GM18909 (cell line): Measurements from ENCODE around the gene SEMA5B.

Experiments
- ATAC-seq: cut with Tn5 transposase; IDR thresholded peaks from one replicate; pipeline ENCODE4 v1.9.1; 2021; ENCODE audit warnings: mild to moderate bottlenecking; ENCODE audit not compliant: unreplicated experiment, poor library complexity

SEMA5B gene

DNA sequence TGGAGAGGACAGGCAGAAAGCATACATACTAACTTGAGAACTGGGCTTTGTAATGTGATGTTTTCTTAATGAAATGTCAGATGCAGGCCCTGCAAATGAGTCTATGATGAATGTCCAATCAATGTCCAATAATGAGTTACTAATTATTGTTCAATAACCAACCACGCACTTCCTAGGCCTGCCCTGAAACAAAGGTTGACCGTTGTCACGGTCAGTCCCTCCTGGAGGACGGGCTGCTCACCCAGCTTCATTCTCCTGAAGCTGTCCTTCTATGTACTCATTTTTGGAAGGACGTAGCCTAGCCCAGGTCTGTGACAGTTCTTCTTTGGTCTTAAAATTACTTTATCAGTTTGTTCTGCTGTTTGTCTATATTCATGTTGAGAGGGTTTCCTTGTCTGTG lies 30.9 kb upstream of the SEMA5B start:
- ATAC-seq: no peak

DNA sequence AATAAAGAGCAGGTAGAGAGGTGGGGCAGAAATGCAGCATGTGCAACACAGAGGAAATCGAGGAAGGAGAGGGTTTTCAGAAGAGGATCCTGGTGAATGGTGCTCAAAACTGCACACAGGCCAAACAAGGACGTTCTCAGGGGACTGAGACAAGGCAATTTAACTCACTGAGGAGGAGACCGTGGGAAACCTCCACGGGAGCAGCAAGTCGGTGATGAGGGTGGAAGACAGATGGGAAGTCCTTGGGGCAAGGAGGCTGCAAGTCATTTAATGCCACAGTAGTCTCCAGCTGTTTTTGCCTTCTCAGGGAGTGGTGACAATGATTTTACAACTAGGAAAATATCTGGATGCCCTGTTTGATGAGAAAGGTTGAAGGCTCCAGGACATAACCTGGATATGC lies 27.8 kb upstream of the SEMA5B start:
- no peak for ATAC-seq

DNA sequence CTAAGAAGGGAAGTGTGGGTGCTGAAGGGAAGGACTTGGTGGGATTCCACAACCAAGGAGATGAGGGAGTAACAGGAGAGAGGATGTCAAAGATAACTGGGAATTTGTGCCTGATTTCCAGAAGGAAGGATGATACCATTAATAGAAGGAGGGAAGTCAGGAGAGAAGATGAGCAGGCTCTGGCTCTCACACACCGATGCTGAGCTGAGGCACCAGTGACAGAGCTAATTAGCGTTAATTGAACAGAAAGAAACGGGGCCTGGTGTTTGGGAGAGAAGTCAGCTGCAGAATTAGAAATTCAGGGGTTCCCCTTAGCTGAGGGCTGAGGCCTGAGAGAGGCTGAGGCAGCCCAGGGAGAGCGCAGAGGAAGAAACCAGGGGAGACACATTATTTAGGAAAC lies 27.4 kb upstream of the SEMA5B start:
- no peak for ATAC-seq

DNA sequence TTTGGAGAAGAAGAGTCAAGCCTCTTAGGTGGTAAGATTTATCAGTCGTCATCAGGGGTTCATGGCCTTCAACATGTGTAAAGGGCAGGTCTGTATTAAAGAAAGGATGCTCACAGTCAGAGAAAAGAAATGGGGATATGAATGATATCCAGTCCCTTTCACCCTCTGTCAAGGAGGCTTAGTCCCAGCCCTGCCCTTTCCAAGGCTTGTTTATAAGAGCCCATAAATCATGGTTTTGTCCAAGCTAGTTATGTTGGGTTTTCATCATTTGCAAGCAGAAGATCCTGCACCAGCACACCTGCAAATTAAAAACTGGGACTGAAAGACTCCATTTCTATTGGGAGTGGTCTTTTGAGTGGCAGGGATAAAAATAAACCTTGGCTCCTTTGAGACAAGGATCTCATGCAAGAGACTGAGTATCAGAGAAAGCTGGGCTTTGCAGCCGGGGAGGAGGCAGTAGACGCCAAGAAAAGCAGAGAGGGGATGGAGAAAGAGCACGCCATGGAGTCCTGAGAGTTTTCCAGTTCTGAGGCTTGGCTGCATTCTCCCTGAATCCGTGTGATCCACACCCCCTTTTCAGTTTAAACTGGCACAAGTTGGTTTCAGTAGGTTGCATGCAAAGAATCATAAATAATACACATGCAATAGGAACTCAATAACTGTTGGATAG lies 26.7 kb upstream of the SEMA5B start:
- no peak for ATAC-seq

DNA sequence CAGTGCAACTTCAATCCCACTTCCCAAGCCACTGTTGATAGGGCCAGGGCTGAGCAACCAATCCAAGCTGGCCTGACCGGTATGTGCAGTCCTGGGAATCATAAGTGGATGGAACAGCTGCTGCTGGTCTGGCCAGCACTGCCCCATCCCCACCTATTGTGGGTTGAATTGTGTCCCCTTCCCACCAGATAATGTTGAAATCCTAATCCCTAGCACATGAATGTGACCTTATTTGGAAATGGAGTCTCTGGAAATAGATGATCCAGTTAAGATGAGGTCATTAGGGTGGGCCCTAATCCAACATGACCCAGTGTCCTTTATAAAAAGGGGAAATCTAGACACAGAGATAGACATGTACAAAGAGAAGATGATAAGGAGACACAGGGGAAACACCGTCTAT lies 25.5 kb upstream of the SEMA5B start:
- ATAC-seq: no peak

DNA sequence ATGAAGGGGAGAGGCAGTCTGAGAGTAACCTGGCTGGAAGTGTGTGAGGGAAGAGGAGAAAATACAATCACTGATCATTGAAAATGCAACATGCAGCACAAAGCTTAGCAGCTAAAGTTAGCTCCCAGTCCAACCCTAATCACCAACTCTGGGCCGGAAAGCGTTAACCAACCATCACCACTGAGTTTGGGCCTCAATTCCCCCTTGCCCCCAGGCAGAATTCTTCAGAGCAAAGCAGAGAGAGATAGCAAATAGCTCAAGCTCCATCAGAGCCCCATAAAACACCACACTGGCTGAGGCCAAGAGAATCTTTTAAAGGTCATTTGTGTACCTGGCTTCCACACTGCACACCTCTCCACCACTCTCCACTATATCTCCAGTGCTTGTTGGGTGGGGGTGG lies 23.1 kb upstream of the SEMA5B start:
- ATAC-seq: no peak

DNA sequence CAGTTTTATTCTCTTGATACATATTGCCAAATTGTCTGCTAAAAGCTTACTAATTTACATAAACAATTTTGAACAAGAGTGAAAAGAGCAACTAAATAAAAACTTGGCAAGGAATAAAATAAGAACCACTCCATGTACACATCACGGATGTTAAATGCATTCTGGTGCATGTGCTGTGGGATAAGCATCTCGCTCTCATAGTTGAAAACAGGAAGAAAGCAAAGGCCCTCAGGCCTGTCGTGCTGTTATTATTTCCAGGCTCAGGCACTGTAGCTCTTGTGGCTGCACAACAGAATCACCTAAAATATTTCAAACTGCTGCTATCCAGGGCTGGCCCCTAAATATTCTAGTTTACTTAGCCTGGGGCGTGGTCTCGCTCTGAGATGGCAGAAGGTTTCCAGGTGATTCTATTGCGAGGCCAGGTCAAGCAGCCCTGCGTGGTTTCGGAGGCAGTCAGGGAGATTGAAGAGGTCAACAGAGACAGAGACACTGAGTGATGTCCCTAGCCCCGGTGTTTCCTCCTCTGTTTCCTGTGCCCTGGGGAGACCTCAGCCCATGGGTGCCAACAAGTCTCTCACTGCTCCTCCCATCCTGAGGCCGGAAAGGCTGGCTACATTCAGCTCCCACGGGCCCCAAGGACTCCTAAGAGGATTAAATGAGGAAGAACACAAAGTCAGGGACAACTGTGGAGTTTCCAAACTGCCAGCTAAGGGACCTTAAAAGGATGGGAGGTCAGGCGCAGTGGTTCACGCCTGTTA lies 21.1 kb upstream of the SEMA5B start:
- no peak for ATAC-seq

DNA sequence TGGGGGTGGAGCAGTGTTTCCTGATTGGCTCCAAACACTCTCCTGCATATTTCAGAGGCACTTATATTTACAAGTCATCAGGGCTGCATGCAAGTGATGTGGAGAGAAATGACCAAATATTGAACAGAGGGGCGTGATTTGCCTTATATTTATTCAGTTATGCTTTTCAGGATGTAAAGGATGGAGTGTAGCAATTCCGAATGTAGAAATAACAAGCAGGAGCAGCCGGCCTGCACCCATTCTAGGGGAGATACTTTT lies 19.4 kb upstream of the SEMA5B start:
- ATAC-seq: no peak

DNA sequence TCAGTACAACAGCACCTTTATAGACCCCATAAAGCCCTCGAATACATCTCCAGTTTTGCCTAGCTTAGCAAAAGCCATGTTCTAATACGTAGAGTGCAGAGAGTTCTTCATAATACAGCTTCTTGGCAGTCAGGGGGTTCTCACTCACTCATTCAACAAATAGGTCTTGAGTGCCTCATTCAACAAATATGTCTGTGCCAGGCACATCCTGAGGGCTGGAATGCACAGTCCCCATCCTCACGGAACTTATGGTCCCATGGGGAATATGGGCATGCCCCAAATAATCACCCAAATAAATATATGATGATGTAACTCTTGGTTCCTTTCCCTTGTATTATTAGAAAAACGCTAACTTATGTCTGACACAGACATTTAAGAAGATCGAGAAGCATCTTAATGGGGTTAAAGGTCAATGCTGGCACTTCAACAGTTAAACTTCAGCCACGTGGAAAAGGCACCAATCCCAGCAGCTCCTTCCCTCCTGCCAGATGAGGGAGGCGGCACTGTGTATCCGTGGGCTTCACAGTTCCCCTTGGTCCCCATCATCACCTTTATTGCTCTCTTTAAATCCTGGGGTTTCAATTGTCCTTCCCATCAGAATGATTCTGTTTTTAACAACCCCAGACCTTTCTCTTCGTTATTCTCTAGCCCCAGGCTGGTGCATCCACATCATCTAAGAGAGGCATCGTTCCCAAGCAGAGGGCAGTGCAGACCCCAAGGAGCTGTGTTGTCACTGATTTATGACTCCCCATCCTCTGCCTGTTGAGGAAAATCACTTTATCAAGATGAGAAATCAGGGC lies 18.9 kb upstream of the SEMA5B start:
- ATAC-seq: no peak

DNA sequence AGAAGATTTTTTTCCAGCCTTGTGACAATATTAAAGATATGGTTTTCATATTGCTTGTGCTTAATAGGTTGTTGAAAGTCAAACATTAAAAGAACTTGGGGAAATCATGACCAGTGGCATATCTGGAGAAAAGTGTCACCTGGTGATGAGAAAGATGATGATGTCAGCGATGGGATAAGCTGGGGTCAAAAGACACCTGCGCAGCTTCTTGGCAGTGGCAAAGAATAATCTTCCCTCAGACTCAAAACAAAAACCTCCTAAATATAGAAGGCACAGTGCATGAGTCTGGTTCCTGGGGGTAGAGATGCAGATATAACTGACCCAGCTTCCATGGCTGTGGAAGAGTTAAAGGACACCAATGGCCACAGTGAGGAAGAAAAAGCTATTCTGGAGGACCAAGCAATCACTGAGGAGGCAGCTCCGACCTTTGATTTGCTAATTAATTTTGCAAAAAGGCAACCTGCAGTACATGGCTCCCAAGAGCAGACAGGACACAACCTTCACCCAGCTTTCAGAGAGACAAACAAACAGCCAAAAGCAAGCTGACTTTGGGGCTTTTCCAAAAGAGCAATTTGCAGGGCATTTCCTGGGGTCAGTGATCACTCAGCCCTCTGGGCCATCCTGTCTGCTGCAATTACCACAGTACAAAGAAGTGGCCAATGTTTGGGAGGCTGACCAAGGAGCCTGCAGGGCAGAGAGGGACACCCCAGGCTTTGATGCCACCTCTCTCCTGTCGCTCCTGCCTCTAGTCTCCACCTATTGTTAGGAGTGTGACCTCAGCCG lies 17.6 kb upstream of the SEMA5B start:
- ATAC-seq: no peak

DNA sequence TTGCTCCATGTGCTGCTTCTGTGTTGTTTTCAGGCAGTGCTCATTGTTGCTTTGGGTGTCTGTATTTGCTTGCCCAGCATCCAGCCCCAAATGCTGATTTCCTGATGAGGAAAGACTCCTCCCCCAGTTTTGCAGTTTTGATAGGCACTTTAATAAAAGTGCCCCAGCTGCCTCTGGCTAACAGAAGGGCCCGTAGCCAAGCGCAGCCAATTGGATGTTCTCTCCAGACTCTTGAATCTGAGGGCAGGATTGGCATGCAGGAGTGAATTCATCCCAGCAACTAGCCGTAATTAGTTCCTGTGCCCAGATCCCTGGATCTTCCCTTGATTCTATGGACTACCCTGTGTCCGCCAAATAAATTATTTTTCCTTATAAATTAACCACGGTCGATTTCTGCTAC lies 14.8 kb upstream of the SEMA5B start:
- ATAC-seq: no peak

DNA sequence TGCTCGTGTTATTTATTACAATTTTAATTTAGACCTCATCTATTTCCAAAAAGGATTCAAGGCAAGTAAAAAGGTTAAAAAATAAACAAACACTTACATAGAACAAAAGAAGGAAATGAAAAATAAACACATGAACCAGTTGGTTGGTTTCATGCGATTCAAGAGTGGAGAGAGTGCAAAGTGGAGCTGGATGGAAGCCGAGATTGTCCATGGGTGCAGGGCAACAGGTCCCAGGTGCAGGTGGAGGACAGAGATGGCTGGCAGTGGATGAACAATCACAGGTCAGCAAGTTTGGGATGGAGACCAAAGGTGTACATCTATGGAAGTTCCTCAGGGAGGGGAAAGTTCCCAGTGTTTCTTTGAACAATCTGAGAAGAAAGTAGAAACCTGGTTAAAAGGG lies 11.6 kb upstream of the SEMA5B start:
- no peak for ATAC-seq

DNA sequence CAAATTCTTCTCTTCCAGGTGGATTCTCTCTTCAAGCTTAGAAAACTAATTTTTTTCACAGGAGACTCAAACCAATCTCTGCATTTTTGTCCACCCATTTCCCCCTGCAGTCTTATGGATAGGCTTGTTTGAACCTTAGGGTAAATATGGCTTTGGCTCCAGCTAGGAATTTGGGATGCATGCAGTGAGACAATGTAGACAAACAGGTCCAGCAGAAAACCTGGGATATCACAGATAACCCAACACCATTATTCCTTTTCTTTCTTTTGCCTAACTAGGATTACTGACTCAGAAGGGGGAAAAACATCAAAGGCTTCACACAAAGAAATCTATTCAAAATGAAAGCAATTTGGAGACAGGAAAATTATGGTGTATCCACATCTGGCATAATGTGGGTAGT lies 11.2 kb upstream of the SEMA5B start:
- ATAC-seq: no peak

DNA sequence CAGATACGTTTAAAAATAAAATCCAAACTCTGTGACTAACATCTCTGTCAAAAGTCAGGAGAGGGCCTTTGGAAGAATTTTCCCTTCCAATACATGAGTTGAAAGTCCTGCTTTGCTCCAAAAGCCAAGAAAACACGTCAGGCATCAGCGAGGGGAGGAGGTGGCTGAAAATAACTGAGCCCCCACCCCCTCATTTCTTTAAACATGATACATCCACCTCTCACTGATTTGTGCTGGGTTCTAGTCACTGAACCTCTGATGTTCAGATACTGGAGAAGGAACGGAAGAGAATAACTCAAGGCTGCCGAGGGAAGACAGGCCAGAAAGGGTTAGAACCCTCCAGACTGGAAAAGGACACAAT lies 9.4 kb upstream of the SEMA5B start:
- ATAC-seq: no peak

DNA sequence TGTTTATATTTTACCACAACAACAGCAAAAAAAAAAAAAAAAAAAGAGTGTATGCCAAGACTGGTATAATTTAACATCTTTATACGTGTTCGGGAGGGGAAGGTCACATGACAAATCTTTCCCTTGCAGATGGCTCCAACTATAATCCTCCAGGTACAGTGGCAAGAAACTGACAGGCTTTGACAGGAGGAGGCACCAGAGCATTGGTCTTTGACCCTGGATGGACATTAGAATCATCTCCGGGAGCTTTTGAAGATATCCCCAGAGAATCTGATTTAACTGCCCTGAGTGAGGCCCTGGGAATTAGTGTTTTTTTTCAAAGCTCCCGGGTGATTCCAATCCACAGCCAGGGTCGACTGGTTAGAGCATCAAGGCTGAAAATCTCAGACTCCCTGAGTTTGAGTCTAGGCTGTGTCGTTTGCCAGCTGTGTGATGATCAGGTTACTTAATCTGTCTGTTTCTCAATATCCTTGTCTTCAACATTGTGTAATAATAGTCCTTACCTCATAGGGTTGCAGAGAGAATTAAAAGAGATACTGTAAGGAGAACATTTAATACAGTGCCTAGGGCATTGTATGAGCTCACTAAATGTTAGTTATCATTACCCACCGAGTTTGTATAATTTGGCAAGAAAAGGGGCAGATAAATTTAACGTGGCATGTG lies 8.9 kb upstream of the SEMA5B start:
- no peak for ATAC-seq

DNA sequence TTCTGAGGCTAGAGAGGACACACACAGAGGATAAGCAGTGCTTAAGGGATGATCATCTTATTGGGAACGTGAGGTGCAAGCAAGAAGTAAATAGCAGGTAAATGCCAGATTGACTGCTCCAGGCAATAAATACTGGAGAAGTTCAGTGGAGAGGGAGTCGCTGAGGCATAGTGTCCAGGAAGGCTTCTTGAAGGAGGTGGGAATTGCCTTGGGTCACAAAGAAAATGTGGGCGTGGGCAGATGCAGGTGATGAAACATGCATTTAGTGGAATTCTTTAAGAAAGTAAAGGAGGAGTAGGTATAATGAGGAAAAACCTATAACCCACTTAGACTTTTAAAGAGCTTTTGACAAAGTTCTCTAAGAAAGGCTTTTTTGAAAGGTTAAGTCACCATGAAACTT lies 7.4 kb upstream of the SEMA5B start:
- no peak for ATAC-seq

DNA sequence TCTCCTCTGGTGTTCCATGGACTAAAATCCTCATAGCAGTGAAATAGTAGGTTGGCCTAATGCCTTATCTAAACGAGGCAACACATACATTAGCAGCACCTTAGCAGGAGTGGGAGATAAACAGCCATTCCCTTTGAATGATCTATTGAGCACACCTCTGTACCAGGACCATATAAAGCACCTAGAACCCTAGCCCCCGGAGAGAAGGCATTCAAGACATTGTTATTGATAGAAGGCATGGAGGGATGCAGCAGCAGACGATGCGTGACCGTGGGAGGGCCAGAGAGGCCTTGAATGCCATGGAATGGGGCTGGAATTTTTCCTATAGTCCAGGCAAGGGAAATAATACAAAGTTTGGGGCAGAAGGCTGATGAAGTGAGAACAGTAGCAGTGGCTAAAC lies 6.6 kb upstream of the SEMA5B start:
- no peak for ATAC-seq

DNA sequence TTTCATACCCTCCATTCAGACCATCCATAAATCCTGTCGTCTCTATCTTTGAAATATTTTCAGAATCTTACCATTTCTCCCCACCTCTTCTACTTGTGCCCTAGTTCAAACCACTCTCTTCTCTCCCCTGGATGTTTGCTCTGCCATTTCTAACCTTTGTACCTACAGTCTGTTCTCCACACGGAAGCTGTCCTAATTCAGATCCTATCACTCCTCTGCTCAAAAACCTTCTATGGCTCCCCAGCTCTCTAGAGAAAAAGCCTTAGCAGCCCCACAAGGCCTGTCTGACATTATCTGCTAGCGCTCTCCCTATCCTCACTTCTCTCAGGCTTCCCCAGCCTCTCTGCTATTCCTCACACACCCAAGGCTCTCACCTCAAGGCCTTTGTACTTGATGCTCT lies 4.5 kb upstream of the SEMA5B start:
- no peak for ATAC-seq

DNA sequence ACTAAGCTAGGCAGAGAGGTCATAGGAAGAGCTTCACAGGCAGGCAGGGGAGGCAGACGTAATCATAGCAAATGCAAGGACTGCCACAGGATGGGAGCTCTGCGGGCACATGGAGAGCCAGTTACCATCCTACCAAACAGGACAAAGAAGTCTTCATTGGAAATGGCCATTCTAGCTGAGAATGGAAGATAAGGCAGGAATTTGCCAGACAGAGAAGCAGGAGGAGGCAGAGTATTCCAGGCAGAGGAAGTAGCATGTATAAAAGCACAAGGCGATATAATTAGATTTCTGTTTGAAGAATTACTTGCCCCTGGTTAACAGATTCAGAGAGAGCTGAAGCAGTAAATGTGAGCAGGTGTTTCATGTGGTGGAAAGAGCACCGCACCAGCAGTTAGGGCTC lies 3.5 kb upstream of the SEMA5B start:
- ATAC-seq: no peak

DNA sequence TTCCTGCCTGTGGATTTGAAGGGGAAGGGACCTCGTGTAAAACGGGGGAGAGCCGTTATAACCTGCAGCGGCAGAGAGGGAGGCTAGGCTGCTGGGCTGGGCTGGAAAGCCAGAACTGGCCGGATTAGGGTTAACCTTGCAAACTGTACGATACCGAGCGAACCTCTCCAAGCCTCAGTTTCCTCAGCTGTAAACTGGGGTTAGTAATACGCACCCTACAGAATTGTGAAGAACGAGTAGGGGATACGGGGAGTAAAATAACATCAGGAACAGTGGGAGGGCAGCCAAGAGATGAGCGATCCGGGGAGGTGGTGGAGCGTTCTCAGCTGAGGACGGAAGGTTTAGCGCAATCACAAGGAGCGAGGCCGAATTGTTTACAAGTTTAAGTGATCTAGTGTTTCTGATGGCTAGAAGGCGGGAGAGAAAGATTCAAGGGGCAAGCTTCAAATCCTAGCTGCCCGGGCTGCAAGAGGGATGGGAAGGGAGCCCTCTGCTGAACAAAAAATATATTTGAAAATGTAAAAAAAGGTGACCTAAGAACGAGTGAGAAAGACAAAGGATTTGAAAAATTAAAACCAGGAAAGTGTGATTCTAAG lies 768 bp upstream of the SEMA5B start:
- no peak for ATAC-seq
